HG03378 (cell line): Measurements from ENCODE around the gene VWF.
"Not testable (repeated sequence)": the region's sequence is repeated elsewhere in the genome, so short reads cannot be mapped to it uniquely, and the experiment has no call there.

Experiments used
- ATAC-seq: cut with Tn5 transposase; IDR thresholded peaks from one replicate; pipeline ENCODE4 v1.9.1; 2021; ENCODE audit warnings: mild to moderate bottlenecking, moderate library complexity; ENCODE audit not compliant: unreplicated experiment

The VWF gene

GRCh38 chr12:6041891-6042290 lies 82.6 kb downstream of the VWF start:
- no peak for ATAC-seq

- no peak for ATAC-seq
Observed at GRCh38 chr12:6040815-6041214, 83.7 kb downstream of the VWF start.

GRCh38 chr12:6039894-6040601 lies 84.4 kb downstream of the VWF start:
- no peak for ATAC-seq

GRCh38 chr12:6038160-6038559 lies 86.3 kb downstream of the VWF start:
- ATAC-seq, result no peak

- ATAC-seq, result no peak
Observed at GRCh38 chr12:6037459-6037858, 87.0 kb downstream of the VWF start.

GRCh38 chr12:6036509-6036908 lies 88.0 kb downstream of the VWF start:
- ATAC-seq, result no peak

GRCh38 chr12:6034596-6034995 lies 89.9 kb downstream of the VWF start:
- no peak for ATAC-seq

GRCh38 chr12:6033546-6033945 lies 90.9 kb downstream of the VWF start:
- no peak for ATAC-seq

GRCh38 chr12:6032726-6033125 lies 91.7 kb downstream of the VWF start:
- no peak for ATAC-seq

- no peak for ATAC-seq
Observed at GRCh38 chr12:6031001-6031400, 93.5 kb downstream of the VWF start.

GRCh38 chr12:6030081-6030480 lies 94.4 kb downstream of the VWF start:
- no peak for ATAC-seq

GRCh38 chr12:6029401-6029800 lies 95.1 kb downstream of the VWF start:
- no peak for ATAC-seq

- no peak for ATAC-seq
Observed at GRCh38 chr12:6026998-6027397, 97.5 kb downstream of the VWF start.

GRCh38 chr12:6025703-6026298 lies 98.7 kb downstream of the VWF start:
- not testable (repeated sequence) for ATAC-seq

- ATAC-seq, result not testable (repeated sequence)
Observed at GRCh38 chr12:6024066-6024465, 100.4 kb downstream of the VWF start.

- ATAC-seq, result no peak
Observed at GRCh38 chr12:6020930-6021329, 103.5 kb downstream of the VWF start.

- not testable (repeated sequence) for ATAC-seq
Observed at GRCh38 chr12:6020511-6020910, 104.0 kb downstream of the VWF start.

- ATAC-seq, result not testable (repeated sequence)
Observed at GRCh38 chr12:6019256-6019655, 105.2 kb downstream of the VWF start.

- ATAC-seq, result no peak
Observed at GRCh38 chr12:6018265-6018664, 106.2 kb downstream of the VWF start.

- no peak for ATAC-seq
Observed at GRCh38 chr12:6016756-6017155, 107.7 kb downstream of the VWF start.

GRCh38 chr12:6016004-6016403 lies 108.5 kb downstream of the VWF start:
- ATAC-seq, result not testable (repeated sequence)

- not testable (repeated sequence) for ATAC-seq
Observed at GRCh38 chr12:6015271-6015670, 109.2 kb downstream of the VWF start.
